ENCODE data around the gene IPO11.

Gene IPO11

DNA sequence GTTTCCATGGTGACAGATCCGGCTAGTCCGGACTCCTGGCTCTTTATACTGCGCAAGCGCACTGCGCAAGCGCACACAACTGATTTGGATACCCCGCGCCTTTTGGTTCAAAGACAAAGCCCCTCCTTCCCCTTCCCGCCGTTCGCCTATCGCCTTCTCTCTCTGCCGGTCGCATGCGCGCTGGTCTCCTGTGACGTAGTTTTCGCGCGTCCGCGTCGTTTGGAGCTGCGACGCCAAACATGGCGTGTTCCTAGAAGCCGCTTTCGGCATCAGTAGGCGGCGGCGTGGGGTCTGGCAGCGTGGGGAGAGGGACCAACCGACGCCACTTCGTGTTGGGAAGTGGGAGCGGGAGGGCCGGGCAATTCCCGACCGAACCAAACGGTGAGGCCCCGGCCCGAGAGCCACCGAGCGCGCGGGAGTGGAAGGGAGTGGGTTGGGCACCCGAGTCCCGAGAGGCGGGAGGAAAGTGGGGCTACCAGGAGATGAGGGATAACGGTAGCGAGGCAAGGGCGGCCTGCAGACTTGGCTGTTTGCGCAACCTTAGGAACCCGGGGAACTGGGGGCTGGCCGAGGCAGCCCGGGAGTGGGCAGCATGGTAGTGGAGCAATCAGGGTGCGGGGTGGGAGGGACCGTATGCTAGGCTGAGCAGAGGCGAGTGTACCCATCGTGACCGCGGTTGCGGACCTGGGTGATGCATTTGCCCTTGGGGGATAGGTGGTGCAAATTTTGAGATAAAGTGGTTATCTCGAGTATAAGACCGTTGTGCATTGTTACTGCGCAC lies at the start of gene IPO11:
IPO11 (plus strand) TSS at position 215 of the 781 bp plus-strand sequence. CDS start 24,517 bp downstream, outside the sequence.
- peak; percentile 99 for DNase-seq

DNA sequence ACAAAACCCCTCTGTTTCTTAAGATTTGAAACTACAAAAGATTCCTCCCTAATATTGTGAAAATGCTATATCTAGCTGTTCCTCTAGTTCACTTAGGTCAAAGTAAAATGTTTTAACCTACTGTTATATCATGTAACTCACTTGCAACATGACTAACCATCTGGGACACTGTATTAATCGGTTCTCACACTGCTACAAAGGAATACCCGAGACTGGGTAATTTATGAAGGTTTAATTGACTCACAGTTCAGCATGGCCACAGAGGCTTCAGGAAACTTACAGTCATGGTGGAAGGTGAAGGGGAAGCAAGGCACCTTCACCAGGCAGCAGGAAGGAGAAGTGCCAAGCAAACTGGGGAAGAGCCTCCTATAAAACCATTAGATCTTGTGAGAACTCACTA lies 43.5 kb upstream of the IPO11 start:
- no peak for DNase-seq

DNA sequence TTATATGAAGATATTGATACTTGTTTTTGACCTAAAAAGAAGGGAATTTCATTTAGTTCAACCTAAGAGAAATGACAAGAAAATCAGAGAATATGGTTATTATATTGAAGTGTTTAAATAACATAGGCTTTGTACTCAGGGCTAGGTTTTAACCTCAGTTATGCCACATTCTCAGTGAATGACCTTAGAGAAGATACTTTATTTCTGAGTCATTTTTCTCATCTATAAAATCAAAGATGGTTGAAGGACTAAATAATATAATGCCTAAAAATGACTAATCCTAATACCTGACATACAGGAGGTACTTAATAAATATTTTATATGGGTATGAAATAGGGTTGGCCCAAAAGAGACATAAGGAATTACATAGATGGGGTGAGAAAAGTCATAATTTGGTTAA lies 41.2 kb upstream of the IPO11 start:
- no peak for DNase-seq

DNA sequence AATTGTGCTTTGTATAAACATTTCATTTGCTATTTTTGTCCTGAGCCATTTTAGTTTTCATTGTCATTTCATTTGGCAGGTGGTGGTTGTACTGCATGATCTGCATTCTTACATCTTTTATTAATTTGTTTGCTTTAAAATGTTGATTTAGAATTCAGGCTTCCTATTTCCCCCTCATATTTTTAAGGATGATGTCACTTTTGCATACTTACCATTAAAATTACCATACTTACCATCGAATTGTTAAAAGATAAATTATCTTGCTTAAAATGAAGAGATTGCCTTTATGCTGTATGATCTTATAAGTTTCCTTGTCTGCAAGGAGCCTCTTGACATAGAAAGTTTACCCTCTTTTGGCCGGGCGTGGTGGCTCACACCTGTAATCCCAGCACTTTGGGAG lies 40.0 kb upstream of the IPO11 start:
- no peak for DNase-seq

DNA sequence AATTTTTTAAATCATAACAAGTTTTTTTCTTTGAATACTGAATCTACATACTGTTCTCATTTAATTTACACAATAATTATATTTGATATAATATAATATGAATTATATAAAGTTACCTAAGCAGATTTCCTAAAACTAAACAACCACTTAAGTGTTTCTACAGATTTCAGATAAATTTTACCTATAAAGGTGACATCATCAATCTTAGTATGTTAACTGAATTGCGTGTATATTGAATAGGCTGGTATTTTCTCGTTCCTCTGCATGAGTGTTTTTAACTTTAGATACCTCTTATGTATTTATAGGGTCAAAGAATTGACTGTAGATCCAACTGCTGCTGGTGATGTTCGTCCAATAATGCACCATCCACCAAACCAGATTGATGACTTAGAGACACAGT lies 39.2 kb upstream of the IPO11 start:
- DNase-seq, result no peak

DNA sequence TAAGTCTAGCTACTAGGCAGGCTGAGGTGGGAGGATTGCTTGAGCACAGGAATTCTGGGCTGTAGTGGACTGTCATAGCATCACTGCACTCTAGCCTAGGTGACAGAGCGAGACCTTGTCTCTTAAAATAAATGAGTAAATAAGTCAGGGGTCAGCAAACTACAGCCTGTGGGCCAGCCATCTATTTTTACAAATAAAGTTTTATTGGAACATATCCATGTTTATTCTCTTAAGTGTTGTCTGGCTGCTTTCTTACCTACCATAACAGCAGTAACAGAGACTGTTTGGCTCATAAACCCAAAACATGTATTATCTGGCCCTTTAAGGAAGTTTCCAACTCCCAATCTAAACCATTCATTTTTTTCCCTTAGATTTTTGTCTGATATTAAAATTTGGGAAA lies 38.5 kb upstream of the IPO11 start:
- no peak for DNase-seq

DNA sequence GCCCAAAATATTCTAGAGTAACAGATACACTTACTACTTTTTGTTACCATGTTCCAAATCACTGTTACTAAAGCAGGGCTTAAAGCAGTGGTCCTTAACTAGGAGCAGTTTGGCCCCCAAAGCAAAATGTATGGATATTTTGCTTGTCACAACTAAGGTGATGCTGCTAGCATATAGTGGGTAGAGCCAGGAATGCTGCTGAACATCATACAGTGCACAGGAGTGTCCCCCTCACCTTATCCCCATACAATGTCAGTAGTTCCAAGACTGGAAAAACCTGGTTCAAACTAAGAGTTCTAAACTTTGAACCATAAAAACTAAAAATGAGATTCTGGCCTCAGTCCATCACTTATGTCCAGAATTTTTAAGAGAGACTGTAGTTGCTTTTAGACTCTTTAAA lies 36.9 kb upstream of the IPO11 start:
- DNase-seq, result no peak

DNA sequence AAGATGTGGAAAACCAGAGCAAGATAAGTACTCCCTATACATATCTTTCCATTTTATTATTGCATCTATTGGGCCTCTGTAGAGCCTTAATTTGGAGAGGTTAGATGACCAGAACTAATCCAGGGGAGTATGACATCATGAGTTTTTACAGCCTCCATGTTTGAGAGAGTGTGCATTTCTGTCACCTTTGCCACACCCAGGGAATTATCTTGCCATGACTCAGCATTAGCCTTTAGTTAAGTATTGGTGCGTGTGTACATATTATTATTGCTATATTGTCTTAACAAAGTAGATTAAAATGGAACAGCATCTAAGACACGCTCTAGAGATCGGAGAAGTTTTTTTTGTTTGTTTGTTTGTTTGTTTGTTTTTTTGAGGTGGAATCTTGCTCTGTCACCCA lies 36.5 kb upstream of the IPO11 start:
- DNase-seq, result no peak

DNA sequence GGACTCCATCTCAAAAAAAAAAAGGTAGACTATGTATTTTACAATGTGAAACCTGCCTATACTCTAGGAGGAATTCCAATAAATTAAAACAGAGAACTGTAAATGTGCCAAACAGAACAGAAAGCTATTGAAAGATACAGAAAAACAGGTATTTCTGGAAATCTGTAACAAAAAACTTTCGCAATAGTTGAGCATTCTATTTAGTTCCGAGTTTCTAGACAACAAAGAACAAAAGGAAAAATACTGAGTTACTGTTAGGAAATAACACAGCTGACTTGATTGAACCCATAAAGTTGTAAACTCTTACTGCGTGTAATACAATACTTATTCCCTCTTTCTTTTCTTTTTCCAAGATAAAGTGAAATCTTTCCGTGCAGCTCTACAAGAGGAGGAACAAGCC lies 27.4 kb upstream of the IPO11 start:
- DNase-seq, result no peak

DNA sequence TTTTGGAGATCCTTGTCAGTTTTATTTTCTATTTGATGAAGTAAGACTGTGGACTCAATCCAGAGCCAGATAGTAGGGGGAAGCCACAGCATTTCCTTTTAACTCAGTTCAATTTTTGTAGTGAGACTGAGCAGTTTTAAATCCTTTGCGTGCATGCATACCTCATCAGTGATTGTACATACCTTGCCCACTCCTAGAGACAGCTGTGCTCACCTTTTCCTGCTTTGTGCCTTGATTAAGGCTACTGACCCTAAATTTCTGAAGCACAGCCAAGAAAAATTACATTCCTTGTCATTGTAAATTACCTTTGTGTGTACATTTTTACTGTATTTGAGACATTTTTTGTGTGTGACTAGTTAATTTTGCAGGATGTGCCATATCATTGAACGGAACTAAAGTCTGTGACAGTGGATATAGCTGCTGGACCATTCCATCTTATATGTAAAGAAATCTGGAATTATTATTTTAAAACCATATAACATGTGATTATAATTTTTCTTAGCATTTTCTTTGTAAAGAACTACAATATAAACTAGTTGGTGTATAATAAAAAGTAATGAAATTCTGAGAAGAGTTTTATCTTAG lies 26.7 kb upstream of the IPO11 start:
- DNase-seq, result no peak

DNA sequence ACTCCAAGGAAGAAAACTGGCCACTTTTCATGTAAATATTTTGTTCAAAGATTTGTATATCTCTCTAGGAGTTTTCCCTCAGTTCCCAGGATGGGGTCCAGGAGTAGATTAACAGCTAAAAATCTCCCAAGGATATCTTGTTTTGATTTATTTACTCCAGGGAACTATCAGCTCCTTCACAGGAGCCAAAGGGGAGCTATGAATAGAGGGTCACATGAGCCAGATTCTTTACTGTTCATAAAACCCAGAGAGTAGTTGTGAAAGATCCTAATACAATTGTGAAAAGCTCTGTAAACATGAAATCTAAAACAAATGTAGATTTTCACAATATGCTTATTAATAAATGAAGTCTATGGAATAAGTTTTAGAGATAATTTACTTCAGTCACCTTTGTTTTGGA lies 25.7 kb upstream of the IPO11 start:
- no peak for DNase-seq

DNA sequence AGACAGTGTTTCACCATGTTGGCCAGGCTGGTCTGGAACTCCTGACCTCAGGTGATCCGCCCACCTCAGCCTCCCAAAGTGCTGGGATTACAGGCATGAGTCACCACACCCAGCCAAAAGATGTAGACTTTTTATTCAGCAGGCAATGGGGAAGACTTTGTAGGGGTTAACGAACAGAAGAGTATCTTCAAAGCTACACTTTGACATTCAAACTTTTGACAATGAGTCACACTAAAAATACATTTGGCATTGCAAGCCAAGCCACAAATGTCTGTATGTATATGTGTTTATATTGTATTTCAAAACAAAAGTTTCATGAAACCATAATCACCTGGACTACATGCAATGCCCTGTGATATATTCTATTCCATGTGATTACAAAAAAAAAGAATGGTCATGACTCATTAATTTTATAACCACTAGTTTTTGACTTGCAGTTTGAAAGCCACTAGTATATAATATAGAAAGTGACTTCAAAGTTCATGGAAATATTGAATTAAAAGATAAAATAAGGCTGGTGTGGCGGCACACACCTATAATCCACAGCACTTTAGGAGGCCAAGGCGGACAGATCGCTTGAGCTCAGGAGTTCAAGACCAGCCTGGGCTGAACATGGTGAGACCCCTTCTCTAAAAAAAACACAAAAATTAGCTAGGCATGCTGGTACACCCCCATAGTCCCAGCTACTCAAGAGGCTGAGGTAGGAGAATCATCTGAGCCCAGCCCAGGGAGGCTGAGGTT lies 17.2 kb upstream of the IPO11 start:
- no peak for DNase-seq

DNA sequence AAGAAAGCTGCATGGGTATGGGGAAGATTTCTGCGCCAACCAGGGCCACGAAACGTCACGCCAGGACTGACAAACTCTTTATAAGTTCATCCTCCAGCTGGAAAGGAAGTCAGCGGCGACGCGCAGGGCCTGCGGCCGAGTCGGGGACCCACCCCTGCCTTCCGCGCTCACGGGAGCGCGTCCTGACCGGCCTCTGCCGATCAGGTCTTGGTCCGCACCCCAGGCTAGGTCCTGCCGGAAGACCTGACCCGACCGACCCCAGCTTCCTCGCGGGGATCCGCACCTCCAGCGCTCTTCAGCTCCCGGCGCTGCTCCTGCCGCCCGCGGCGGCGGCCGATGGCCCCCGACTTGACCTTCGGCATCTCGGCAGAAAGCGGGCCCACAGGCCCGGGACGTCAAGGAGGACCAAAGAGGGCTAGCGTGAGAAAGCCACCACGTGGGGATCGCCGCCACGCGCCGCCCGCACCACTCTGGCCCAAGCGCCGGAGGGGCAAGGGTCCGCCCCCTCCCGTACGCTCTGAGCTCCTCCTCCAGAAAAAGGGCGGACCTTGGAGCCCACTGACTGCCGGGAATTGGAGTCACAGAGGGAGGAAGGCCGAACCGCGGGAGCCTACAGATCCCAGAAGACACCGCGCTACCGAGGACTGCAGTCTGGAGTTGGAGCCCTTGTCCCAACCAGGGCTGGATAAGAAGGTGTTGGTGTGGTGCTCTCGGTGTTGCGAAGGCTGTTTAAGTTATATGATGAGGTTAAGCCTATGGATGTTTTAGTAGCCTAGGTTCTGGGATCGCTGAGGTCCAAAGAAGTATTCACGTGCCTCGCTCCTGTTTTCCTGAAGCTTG lies 8.9 kb upstream of the IPO11 start, which contains the start of gene DIMT1:
DIMT1 (minus strand) TSS at position 495 of the 840 bp plus-strand sequence; CDS start at position 362, 133 bp downstream.
- peak; percentile 98 for DNase-seq

DNA sequence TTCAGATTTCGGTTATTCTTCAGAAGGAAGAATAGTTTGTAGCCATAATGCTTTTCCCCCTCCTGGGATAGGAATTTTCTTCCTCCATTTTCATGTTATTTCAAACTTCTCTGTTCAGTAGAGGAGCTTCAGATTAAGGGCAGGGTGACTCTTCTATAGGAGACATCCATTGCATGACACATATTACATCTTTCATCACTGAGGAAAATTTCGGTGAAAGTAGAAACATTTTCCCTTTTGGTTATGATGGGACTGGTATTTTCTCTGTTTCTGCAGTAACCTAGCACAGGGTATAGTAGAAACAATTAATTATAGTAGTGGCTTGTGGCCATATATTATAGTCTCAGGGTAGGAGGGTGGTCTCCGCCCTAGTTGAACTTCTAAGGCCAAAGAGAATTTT lies 1.1 kb downstream of the IPO11 start:
- no peak for DNase-seq

DNA sequence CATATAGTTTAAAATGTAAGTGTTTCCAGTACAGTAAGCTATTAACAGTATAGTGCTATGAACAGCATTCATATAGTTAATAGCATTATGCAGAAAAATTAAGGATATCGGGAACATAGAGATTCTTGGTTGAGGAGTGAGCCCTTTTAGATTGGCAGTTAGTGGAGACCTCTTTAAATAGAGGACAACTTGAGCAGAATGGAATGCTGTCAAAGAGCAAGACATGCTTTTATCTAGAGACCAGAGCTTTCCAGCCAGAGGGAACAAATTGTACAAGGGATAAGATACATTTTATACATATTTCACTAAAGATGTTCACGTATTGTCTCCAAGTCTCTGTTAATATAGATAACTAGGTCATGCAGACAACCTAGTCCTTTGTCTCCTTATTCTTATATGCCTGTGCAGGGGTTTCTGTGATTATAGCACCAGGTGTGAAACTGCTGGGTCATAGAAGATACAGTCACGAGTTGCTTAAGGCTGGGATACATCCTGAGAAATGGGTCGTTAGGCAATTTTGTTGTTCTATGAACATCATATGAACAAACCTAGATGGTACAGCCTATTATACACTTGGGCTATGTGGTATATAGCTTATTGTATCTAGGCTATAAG lies 6.0 kb downstream of the IPO11 start:
- no peak for DNase-seq

DNA sequence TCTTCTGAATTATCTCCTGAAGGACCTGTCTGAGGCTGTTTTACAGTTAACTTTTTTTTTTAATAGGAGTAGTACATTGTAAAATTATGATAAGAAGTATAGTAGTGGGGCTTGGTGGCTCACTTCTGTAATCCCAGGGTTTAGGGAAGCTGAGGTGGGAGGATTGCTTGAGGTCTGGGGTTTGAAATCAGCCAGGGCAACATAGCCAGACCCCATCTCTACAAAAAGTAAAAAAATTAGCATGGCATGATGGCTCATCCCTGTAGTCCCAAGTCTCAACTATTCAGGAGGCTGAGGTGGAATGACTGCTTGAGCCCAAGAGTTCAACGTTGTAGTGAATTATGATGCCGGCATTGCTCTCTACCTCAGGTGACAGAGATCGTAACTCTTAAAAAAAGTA lies 7.0 kb downstream of the IPO11 start:
- no peak for DNase-seq

DNA sequence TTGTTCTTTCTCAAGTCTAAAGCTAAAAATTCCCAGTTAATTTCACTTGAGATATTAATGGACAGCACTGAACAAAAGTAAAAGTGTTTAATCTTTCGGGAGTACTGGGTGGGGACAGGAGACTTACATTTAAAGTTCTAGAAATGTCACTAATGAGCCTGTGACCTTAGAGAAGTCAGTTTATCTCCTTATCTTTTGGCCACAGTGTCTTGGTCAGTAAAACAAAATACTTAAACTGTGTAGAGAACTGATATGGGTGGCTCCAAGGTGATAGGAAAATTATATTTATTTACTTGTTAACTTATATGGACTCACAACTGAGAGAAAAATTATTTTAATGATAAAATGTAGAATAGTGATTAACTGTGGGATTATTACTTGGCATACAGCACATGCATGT lies 8.9 kb downstream of the IPO11 start:
- DNase-seq, result no peak

DNA sequence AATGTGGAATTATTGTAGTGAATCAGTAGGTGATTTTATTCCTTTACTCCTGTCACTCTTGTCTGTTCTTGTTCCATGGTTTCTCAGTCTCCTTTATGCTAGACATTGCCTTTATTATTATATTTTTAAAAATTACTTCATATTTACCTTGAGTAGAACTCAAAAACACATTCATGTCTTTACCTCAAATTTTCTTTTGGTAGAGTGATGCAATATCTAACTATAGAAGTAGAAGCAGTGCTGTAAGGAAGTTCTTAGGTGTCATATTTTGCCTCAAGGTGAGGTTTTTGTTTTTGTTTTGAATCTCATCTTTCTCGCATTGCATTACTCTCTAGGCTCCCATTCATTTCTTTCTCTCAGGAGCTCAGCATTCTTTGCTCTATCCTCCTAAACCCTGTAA lies 12.2 kb downstream of the IPO11 start:
- no peak for DNase-seq

DNA sequence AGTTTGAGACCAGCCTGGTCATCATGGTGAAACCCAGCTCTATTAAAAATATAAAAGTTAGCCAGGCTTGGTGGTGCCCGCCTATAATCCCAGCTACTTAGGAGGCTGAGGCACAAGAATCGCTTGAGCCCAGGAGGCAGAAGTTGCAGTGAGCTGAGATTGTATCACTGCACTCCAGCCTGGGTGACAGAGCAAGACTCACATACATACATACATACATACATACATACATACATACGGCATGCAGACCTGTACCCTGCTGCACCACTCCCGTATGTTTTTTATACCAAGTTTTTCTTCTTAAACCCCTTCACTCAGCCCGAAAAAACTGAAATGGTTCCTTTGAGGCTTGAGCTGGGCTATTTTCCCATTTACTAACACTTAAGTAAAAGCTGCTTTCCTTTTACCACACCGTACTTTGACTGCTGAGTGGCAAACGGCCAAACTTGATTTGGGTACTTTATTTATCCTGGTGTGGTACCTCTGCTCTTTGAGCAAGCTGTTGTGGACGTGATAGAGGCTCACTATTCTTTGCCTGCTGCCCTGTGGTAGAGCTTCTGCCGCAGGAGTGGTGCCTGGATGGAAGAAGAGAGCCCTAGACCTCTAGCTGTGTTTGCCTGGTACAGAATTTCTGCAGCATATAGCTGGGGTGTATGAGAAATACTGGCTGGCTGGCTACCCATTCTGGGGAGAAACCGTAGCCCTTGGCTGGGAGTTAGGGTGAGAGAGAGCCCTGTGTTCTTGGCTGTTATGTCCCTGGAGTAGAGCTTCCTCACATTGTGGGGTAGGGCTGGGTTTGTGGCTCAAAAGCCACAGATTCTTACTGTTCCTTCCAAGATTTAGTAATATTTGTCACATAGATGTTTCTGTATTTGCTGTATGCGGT lies 19.4 kb downstream of the IPO11 start:
- DNase-seq, result no peak

DNA sequence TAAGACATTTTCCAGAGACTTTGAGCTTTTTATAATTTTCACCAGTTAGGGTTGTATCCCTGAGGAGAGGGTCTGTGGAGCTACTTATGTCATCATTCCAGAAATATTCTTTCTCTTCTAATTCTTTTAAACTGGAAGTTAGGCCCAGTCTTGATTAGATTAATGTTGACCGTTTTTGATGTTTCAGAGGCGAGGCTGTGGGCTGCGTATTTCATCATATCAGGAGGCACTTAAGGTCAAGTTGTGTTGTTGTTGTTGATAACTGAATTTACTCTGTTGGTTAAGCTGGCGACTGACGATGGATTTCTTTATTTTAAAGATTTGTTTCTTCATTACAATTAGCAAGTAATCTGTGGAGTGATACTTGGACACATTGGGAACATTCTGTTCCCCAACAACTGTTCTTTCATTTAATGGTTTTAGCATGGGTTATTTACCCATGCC lies 20.1 kb downstream of the IPO11 start:
- no peak for DNase-seq

DNA sequence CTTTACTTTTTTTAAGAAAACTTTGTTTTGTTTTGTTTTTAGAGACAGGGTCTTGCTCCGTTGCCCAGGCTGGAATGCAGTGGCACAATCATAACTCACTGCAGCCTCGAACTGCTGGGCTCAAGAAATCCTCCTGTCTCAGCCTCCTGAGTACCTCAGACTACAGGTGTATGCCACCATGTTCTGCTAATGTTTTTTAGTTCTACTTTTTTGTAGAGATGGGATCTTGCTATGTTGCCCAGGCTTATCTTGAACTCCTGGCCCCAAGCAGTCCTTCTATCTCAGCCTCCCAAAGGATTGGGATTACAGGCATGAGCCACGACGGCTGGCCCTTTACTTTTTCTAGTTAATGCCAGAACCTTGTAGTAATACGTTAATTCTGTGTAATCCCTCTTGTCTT lies 36.0 kb downstream of the IPO11 start:
- no peak for DNase-seq
